Subcutaneous adipose tissue (tissue), 4 donors: ENCODE data around the gene ARHGAP42. TPM values are rescaled to one million over a fixed set of nuclear protein-coding genes. Genes with fewer than 3 reads are reported as not detected.

Experiments used
- total RNA-seq, 4 donors: library from RNA; depleted of rRNA; stranded (reverse); fragments of >200 nt; gene quantifications; one replicate each; pipeline ENCODE4 v1.1.0, GENCODE V29; 2016
- TF ChIP-seq, protein P1 (sequence below): fragments of 450-650 bp; IDR thresholded peaks from one replicate; pipeline ENCODE4 v1.5.1; 2016; ENCODE audit warnings: low read depth, mild to moderate bottlenecking, control low read depth, antibody characterized with exemption, moderate library complexity

ARHGAP42 gene
- total RNA-seq, 4 donors from 2014 or later: 15.3 to 31.5 (median 30.5) TPM

DNA sequence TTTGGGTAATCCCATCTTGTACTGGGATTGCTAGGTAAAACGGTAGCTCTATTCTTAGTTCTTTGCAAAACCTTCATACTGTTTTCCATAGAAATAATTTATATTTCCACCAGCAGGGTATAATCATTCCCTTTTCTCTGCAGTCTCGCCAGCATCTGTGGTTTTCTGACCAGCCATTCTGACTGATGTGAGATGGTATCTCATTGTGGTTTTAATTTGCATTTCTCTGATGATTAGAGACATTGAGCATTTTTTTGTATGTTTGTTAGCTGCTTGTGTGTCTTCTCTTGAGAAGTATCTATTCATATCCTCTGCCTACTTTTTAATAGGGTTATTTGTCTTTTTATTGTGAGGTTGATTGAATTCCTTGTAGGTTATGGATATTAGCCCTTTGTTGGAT lies 221.7 kb downstream of the ARHGAP42 start:
- TF ChIP-seq, protein P1, sequence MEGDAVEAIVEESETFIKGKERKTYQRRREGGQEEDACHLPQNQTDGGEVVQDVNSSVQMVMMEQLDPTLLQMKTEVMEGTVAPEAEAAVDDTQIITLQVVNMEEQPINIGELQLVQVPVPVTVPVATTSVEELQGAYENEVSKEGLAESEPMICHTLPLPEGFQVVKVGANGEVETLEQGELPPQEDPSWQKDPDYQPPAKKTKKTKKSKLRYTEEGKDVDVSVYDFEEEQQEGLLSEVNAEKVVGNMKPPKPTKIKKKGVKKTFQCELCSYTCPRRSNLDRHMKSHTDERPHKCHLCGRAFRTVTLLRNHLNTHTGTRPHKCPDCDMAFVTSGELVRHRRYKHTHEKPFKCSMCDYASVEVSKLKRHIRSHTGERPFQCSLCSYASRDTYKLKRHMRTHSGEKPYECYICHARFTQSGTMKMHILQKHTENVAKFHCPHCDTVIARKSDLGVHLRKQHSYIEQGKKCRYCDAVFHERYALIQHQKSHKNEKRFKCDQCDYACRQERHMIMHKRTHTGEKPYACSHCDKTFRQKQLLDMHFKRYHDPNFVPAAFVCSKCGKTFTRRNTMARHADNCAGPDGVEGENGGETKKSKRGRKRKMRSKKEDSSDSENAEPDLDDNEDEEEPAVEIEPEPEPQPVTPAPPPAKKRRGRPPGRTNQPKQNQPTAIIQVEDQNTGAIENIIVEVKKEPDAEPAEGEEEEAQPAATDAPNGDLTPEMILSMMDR: no peak

DNA sequence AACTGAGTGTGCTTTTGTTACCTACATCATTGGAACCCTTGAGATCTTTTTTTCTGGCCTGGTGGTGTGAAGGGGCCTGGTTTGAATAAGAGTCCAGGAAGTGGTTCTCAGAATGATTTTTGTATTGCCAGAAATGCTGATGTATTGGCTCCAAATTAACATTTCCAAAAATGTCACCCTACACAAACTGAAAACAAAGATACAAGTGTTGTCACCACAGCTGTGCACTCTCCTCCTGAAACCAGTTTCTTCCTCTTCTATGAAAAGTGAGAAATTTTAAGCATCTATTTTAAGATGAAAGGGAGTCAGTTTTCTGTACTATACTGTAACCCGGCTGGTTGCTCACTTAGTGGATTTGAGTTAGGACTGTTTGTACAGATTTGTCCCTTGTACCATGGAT lies 223.7 kb downstream of the ARHGAP42 start:
- TF ChIP-seq, protein P1: no peak

DNA sequence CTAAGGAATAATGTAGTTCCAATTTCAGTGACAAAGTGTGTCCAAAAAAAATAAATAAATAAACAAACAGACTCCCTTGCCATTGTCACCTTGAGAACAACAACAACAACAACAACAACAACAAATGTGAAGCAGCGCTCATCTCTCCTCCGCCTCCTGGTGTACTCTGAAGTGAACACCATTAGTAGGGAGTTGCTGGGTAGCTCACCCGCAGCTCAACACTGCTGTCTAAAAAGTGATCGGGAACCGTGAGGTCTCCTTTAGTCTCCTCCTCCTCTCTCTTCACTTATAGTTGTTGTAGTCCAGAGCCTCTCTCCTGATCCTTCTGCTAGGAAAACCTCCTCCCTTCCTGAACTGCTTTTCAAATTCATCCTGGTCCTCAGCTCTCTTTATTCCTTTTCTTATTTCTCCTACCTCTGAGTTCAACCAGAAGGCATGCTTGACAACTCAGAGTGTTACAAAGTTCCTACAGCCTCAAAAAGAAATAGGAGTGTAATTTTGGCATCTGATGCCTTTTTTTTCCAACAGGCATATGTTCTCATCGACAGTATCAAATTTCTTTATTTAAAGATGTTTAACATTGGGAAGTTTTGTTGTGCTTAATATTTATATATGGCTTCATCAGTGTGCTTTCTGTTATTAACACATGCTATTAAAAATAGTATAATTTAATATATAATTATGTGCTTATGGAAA lies 227.5 kb downstream of the ARHGAP42 start:
- TF ChIP-seq, protein P1: no peak

DNA sequence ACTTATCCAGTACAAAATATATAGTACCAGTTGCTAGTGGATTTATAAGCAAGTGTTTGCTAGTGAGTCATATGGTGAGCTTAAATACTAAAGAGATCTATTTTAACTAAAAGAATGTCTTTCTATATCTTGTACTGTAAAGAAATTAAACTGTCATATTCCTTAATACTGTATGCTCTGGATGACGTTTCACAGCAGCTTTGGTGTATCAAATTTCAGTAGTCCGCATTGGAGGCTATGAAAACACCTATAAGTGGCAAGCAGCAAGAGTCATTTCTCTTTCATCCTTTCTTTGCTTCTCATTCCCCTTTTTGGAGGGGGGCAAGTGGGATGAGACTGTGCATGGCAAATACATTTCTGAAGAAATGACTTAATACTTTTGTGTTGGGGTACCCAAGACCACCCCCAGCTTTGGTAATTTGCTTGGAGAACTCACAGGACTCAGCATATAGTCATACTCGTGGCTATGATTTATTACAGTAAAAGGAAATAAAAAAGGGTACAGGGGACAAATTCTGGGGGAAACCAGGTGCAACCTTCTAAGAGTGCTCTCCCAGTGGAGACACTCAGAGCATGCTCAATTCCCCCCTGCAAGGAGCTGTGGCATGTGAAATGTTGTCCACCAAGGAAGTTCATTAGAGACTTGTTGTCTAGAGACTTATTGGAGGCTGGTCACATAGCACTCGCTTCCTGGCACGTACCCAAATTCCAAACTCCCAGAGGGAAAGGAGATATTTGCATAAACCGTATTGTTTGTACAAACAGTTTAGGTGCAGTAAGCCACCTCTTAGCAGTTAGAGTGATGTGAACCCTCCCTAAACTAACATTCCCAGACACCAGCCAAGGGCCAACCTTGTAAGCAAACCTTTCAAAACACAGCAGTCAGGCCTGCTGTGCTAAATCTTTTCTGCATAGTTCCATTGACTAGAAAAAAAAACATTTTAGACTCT lies 231.7 kb downstream of the ARHGAP42 start:
- TF ChIP-seq, protein P1: no peak

DNA sequence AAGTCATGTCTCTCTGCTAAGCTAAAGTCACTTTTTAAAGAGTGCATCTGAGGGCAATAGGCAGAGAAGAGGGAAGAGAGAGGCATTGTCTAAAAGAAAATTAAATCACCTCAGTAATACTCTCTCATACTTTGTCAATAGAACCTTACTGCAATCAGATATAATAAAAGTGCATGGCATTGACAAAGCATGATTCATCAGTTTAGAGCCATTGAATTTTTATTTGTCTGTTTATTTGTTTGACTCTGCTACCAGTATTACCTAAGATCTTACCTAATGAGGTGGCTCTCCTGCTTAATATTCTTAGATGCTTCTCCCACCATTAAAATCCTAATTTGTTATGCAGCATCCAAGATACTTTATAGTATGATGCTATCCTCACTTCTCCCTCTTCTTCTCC lies 233.5 kb downstream of the ARHGAP42 start:
- TF ChIP-seq, protein P1: no peak

DNA sequence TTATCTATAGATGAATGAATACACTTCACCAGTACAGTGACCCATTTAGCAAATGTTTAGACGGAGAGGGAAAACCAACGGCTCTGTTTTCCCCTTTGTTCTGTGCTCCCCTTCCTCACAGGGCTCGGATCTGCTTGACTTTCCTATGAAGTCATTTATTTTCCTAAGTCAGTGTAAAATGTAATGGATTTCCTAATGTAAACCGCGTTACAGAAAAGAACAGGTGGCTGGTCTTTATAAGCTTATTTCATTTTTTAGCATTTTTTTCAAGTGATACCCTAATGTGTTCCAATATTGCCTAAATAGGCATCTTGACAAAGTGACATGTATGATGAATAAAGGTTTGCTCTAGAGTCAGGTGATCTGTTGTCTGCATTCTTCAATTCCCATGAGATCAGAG lies 235.0 kb downstream of the ARHGAP42 start:
- TF ChIP-seq, protein P1: no peak

DNA sequence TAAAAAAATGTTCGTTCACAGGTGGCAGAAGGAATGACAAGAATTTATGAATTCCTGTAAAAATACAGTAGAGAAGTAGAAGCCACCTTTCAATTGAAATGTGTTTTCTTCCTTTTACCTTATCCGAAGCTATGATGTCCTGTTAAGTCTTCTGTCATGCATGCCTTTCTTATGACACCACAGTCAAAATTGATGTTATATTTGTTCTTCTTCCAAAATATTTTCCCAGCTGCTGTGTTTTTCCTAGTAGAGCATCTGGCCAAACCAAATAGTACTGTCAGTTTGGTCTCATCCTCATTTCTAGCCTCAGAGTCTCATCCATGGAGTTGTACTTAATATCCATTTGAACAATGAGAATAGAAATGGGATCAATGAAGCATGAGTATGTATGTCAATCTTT lies 236.5 kb downstream of the ARHGAP42 start:
- TF ChIP-seq, protein P1: no peak
